HG03469 (cell line): ENCODE results near the gene HOXB6.

Experiments used
- ATAC-seq: cut with Tn5 transposase; IDR thresholded peaks from one replicate; pipeline ENCODE4 v1.9.1; 2021; ENCODE audit warnings: mild to moderate bottlenecking, moderate library complexity, moderate number of reproducible peaks; ENCODE audit not compliant: unreplicated experiment

HOXB6 gene

DNA sequence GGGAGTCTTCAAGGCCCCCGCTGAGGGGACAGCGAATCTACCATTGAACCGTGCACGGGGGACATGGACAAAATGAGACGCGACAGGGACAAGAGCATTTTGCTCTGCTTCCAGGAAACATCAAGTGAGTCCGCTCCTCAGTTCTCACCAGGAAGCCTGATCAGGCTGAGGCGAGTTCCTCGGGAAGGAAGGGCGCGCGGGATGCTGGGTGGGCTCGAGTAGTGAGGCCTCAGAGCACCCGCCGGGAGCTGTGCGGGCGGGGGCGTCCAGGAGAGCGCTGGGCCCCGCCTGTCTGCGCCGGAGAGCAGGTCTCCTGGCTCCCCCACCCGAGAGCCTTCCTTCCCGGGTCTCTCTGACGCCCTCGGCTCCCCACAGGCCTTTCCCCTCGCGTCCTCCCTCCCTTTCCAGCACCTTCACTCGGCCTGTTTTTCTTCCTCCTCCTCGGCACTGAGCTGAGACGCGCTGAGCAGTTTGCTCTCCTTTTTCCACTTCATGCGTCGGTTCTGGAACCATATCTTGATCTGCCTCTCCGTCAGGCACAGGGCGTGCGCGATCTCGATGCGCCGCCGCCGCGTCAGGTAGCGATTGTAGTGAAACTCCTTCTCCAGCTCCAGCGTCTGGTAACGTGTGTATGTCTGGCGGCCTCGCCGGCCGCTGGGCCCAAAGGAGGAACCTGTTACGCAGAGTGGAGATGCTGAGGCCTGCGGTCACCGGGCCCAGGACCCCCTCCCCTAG lies 8.6 kb downstream of the HOXB6 start:
- no peak for ATAC-seq

DNA sequence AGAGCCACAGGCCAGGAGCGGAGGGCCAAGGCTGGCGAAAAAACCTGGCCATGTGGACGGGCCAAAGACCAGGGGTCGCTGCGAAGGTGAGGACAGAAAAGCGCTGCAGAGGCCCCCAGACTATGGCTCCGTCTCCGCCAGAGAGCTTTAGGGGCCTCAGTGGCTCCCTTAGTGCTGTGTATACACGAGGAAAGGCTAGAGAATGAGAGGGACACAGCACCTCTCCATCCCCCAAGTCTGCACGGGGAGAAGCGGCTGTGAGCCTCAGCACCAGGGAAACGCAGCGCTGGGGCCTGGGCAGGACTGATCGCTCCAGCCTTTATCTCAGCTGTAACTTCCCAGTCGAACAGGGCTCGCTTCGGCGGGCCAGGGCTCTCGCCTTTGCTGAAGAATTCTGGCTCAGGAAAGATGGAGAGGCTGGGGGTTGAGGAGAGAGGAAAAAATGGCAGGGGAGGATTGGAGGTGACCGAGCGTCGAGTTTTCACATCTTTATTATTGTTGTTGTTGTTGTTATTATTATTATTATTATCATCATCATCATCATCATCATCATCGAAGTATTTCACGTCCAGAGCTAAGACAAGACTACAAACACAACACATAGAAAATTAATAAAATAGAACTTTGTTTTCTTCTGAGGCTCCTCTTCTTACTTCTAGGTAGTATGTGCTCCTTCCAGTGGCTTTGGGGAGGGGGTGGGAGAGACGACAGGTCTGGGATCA lies 9.3 kb downstream of the HOXB6 start:
- no peak for ATAC-seq

DNA sequence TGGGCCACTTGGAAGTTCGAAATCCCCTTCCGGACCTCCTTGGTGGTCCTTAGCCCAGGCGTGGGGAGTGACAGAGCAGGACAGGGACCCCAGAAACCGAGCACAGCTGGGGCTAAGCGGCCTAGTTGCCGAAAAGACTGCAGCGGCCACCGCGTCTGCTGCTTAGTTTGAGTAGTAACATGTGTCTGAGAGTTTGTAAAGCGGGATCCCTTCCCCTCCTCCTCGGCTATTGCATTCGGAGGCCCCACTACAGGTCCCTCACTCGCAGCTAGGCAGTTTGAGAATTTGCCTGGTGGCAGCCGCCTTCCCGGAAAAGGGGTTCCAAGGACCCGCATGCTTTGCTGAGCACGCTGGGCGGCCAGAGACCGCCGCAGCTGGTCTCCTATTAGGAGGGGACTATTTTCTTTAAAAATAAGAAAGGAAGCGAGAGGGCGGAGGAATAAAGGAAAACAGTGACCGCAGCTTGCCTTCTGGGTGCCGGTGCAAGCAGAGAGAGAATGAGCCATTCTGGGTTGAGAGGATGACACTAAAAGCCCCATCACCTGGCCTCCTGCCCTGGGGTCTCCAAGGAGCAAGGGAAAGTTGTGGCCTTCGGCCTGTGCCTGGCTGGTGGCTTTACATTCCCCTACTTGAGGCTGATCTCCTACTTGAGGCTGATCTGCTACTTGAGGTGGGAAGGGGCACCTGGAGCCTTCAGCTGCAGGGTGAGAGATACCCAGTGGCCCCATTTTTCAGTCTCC lies 10.1 kb downstream of the HOXB6 start:
- no peak for ATAC-seq

GRCh38 chr17:48593840-48594537 lies 10.8 kb downstream of the HOXB6 start:
- no peak for ATAC-seq

GRCh38 chr17:48593126-48593829 lies 11.5 kb downstream of the HOXB6 start, which contains the start of gene HOXB5:
Gene HOXB5 (minus strand): TSS chr17:48593779. CDS start chr17:48593682, 97 bp downstream.
- no peak for ATAC-seq

GRCh38 chr17:48592577-48592976 lies 12.2 kb downstream of the HOXB6 start:
- ATAC-seq: no peak

DNA sequence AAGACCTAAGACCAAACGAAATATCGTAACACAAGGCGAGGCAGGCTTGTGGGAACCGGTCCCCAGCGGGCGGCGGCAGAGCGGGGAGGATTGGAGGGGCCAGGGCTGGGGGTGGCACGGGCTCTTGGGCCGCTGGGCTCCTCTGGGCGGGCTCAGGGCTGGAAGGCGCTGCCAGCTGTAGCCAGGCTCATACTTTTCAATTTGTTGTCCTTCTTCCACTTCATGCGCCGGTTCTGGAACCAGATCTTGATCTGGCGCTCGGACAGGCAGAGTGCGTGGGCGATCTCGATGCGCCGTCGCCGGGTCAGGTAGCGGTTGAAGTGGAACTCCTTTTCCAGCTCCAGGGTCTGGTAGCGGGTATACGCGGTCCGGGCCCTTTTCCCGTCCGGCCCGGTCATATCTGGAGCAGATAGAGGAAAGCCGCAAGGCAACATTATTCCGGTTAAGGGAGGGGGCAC lies 12.7 kb downstream of the HOXB6 start:
- ATAC-seq: no peak

GRCh38 chr17:48591255-48592056 lies 13.3 kb downstream of the HOXB6 start:
- no peak for ATAC-seq

DNA sequence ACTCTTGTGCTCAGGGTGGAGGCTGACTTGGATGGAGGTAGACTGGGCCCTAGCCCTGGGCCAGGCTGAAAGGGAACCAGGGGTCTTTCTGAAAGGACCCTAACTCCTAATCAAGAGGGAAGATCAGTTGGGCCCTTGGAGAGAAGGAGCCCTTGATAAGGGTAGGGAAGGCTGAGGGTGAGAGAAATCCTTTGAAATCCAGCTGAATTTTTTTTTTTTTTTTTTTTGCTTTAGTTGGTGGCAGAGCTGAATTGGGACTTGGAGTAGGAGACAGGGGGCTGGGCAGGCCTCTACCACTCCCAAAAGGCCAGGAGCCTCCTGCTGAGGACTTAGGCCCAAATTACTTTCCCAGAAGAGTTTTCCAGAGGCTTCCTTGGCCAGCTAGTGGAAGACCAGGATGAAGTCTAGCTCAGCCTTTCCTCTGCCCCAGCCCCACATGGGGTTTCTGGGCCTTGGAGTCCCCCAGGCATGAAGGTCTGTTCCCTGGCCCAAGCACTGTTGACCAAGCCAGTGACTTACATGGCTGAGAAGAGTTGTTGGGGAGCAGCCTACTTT lies 14.1 kb downstream of the HOXB6 start:
- no peak for ATAC-seq

DNA sequence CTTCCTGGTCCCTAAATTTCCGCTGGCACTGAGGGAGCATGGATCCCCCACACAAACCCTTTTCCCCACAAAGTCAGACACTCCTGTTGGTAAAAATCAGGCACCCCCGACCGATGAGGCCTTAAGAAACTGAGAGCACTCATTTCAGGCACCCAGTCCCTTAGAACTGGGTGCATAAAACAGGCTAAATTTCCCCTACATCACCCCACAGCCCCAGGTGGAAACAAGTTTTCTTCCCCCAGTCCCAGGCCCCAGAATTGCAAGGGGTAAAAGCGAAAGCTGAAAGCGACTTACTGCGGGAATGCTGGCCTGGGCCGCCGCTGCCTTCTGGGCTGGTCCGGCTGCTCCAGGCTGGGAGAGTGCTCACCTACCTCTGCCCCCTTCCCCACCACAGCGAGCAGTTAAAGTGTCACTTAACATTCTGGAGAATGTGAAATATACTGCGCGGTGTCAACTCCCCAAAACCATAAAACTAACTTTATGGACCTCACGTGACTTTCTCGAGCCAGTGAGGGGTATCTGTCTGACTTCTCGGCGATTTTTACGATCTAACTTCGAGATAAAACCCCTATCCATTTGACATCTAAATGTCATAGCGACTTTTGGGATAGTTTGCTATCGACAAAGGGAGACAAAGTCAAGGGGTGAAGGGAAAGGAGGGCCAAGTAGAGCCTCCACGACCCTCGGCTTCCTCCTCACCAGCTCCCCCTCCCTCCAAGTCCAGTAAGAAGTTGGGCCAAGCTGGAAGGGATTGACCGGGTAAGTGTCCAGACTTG lies 14.8 kb downstream of the HOXB6 start, which contains the start of gene HOXB3:
TSS of gene HOXB3 (minus strand) at position 411 of the 776 bp plus-strand sequence. CDS start 37,767 bp downstream, outside the sequence.
- no peak for ATAC-seq

DNA sequence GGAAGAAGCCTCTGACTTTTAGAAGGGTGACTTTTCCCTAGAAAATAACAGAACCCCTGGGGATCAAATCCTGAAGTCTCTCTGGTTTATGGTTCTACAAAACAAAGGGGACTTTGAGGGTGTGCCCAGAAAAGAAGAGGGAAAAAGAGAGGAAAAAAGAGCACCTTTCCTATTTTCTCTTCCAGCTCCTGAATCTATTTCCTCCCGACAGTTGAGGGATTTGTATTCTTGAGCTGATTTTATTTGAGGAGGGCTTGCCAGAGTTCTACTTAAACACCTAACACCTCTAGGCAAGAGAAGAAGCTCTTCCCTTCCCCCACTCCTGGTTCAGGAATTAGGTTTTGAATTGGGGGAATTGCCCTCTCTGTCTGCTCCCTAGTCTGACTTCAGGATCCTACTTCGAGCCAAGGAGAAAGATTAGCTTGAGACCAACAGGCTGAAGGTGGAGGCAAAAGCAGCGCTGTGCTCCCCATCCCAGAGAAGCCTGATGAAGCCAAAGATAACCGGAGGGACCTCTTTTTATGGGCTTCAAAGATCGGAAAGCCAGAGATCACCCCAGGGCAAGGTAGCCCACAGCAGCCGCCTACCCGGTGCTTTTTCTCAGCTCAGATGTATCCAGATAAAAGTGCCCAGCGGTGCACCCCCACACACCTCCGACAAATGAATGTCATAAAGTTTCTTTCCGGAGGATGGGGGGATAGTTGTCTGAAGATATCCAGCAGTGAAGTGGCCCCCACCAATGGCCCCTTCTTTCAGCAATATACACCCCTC lies 15.5 kb downstream of the HOXB6 start:
- no peak for ATAC-seq

GRCh38 chr17:48588528-48588927 lies 16.3 kb downstream of the HOXB6 start:
- ATAC-seq: no peak

DNA sequence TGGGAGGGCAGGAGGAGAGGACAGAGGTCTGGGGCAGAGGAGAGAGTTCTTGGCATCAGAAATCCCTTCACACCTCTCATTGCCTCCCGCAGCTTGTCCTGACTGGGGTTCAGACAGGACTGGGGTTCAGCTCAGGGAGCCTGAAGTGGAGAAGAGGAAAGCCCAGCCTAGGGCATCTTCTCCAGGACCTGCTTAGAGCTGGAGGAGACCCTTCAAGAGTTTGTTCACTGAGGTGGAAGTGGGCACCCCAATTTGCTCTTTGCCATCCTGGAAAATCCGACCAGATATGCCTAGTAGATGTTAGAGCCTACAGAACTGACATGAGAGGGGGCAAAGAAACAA lies 16.7 kb downstream of the HOXB6 start:
- ATAC-seq: no peak

GRCh38 chr17:48587276-48588073 lies 17.3 kb downstream of the HOXB6 start:
- no peak for ATAC-seq

GRCh38 chr17:48586355-48587258 lies 18.2 kb downstream of the HOXB6 start:
- no peak for ATAC-seq

DNA sequence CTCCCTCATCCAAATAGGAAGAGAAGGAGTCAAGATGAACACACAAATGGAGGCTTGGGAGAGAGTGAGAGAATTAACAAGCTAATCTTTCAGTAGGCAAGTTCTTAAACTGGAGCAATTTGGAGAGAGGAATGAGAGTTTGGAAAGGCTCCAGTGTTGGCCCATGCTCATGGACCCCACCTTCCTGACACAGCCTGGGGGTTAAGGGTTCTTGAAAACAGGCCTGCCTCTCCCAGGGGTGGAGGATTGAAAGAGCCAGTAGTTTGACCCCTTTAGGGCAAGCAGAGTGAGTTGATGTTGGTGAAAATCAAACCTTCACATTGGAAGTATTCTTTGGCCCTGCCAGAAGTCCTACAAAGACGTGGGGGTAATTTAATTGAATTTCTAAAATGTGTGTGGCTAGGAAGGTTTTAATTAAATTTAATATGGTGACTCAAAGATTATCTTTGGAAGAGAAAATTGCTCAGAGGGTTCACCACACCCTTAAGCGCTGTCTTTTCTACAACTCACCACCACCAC lies 20.5 kb downstream of the HOXB6 start:
- no peak for ATAC-seq
